22Rv1 (cell line): ENCODE data around the gene RAB27B.

Experiments
- CTCF ChIP-seq: fragments of 450-650 bp; IDR thresholded peaks from 2 replicates; pipeline ENCODE4 v1.5.1; 2017; ENCODE audit warnings: mild to moderate bottlenecking
- ZFX ChIP-seq: fragments of 450-650 bp; IDR thresholded peaks from 2 replicates; pipeline ENCODE4 v1.6.1; 2017; ENCODE audit warnings: antibody characterized with exemption, borderline replicate concordance

GRCh38 chr18:54806526-54806925 is 21.8 kb upstream of the RAB27B start:
- TF ChIP-seq CTCF = no peak
- no peak for TF ChIP-seq ZFX
